Activated T-cell treated with anti-CD3 and anti-CD28 coated beads for 48 hours (primary cell): ENCODE data around the gene CEP83.

ENCODE experiments used
- DNase-seq: peaks from one replicate; pipeline ENCODE4 v3.0.0-alpha.2; 2020; ENCODE audit warnings: low read depth

CEP83 gene

GRCh38 chr12:94305130-94305957 is 154.3 kb downstream of the CEP83 start:
- DNase-seq = peak; percentile 12

GRCh38 chr12:94304566-94305061 is 155.1 kb downstream of the CEP83 start:
- DNase-seq = no peak

- DNase-seq = no peak
Observed at GRCh38 chr12:94304012-94304411, 155.7 kb downstream of the CEP83 start.

GRCh38 chr12:94299846-94300245 is 159.8 kb downstream of the CEP83 start:
- no peak for DNase-seq

- no peak for DNase-seq
Observed at GRCh38 chr12:94297876-94298505, 161.7 kb downstream of the CEP83 start.

- DNase-seq = no peak
Observed at GRCh38 chr12:94297096-94297699, 162.5 kb downstream of the CEP83 start.

- no peak for DNase-seq
Observed at GRCh38 chr12:94290353-94290752, 169.3 kb downstream of the CEP83 start.

GRCh38 chr12:94289461-94290312 is 170.0 kb downstream of the CEP83 start:
- DNase-seq = no peak

GRCh38 chr12:94287245-94287628 is 172.4 kb downstream of the CEP83 start:
- no peak for DNase-seq

GRCh38 chr12:94286583-94287244 is 173.0 kb downstream of the CEP83 start:
- DNase-seq = no peak

- no peak for DNase-seq
Observed at GRCh38 chr12:94285943-94286582, 173.6 kb downstream of the CEP83 start.

GRCh38 chr12:94284859-94285258 is 174.8 kb downstream of the CEP83 start:
- no peak for DNase-seq

- DNase-seq = no peak
Observed at GRCh38 chr12:94284046-94284445, 175.6 kb downstream of the CEP83 start.

GRCh38 chr12:94282675-94283074 is 177.0 kb downstream of the CEP83 start:
- no peak for DNase-seq

- no peak for DNase-seq
Observed at GRCh38 chr12:94280063-94280462, 179.6 kb downstream of the CEP83 start.

- DNase-seq = no peak
Observed at GRCh38 chr12:94277426-94278000, 182.2 kb downstream of the CEP83 start.

GRCh38 chr12:94276725-94277124 is 182.9 kb downstream of the CEP83 start:
- no peak for DNase-seq

GRCh38 chr12:94273272-94273671 is 186.4 kb downstream of the CEP83 start:
- no peak for DNase-seq

GRCh38 chr12:94272280-94272679 is 187.4 kb downstream of the CEP83 start:
- no peak for DNase-seq

- no peak for DNase-seq
Observed at GRCh38 chr12:94271351-94271750, 188.3 kb downstream of the CEP83 start.
